Gastrocnemius medialis (tissue), 4 donors: ENCODE measurements around the gene GPATCH8.

Experiments
- CTCF ChIP-seq, 5 experiments: fragments of 450-650 bp in 3 of 5; fragments of 200-600 bp in 2 of 5; sonication (generic) in 2 of 5; IDR thresholded peaks in 4 of 5; conservative IDR thresholded peaks in 1 of 5; 1 replicate in 4 of 5; 2 replicates in 1 of 5; pipeline ENCODE4 v1.5.1; 2016 to 2019; ENCODE audit warnings: antibody characterized with exemption in 5 of 5, mild to moderate bottlenecking in 3 of 5, moderate library complexity in 3 of 5
- POLR2A ChIP-seq, 2 donors: fragments of 450-650 bp; IDR thresholded peaks; one replicate each; pipeline ENCODE4 v1.6.1; 2017; ENCODE audit warnings: antibody characterized with exemption in 2 of 2, mild to moderate bottlenecking in 2 of 2, moderate library complexity in 2 of 2

GRCh38 chr17:44496815-44497214 is 6.4 kb downstream of the GPATCH8 start:
- TF ChIP-seq CTCF (IDR thresholded peaks at IDR 0.05 in 4 of 5, conservative IDR thresholded peaks at IDR 0.05 in 1 of 5) (no peak), POLR2A (IDR thresholded peaks at IDR 0.05) (no peak)
